ENCODE results near the gene BRMS1.
"Not testable (repeated sequence)": the region's sequence is repeated elsewhere in the genome, so short reads cannot be mapped to it uniquely, and the experiment has no call there.

The BRMS1 gene

GRCh38 chr11:66326261-66327111, 18.4 kb downstream of the BRMS1 start:
- no peak for DNase-seq (ENCODE audit: low read depth in 1 of 2, low spot score in 1 of 2)

GRCh38 chr11:66325263-66325671, 19.6 kb downstream of the BRMS1 start:
- no peak for DNase-seq (ENCODE audit: low read depth in 1 of 2, low spot score in 1 of 2)

DNA sequence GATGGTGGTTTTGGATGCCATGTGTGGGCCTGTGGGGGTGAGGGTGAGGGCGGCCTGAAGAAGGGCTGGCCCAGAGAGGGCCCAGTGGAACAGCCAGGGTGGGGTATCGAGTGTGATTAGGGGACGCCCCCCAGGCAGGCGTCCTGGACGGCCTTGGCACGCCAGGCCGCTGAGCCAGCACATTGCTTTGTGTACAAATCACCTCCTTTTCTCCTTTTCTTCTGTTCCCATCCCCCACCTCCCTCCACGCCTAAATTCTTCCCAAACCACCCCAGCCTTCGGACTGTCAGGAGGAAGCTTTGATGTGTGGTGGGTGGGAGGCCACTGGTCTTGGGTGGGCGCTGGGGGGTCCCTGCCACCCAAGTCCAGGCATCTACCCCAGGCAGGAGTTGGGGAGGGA, 20.2 kb downstream of the BRMS1 start:
- DNase-seq (ENCODE audit: low read depth in 1 of 2, low spot score in 1 of 2): no peak

DNA sequence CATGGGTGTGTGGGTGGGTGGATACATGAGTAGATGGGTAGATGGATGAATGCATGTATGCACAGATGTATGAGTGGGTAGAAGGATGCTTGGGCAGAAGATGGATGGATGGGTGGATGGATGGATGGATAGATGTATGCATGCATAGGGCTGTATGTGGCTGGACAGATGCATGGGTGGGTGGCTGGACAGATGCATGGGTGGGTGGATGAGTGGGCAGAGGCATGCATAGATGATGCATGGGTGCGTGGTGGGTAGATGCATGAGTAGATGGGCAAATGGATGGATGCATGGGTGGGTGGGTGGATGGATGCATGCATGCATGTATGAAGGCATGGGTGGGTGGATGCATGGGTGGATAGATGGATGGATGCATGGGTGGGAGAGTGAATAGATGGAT, 21.2 kb downstream of the BRMS1 start:
- DNase-seq (ENCODE audit: low read depth in 1 of 2, low spot score in 1 of 2): no peak

DNA sequence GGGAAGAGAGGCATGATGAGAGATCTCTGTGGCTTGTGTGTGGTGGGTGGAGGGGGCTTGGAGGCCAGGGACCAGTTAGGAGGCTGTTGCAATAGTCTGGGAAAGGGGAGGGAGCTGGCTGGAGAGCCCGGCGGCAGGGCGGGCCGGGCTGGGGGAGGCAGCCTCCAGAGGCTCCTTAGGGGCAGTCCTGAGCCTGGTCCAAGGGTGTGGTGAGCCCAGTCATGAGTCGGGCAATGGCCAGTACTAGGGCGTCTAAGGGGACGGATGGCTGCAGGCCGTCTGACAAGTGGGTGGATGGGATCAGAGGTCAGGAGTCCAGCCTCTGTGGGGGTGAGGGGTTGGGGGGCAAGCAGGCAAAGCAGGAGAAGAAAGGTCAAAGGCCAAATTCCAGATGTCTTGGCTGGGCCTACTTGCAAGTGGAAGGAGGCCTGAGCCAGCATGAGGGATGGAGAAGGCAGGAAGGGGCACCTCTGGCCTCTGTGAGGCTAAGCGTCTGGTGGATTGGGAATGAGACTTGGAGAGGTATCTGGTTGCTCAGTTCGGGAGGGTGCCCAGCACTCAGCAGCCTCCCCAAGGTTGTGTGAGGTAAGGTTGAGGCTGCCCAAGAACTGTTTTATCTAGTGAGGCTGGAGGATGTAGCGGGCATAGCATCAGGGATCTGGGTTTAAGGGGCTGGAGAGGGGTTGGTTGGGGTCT, 22.0 kb downstream of the BRMS1 start:
- no peak for DNase-seq (ENCODE audit: low read depth in 1 of 2, low spot score in 1 of 2)

GRCh38 chr11:66321606-66322005, 23.3 kb downstream of the BRMS1 start:
- DNase-seq (ENCODE audit: low read depth in 1 of 2, low spot score in 1 of 2): no peak

DNA sequence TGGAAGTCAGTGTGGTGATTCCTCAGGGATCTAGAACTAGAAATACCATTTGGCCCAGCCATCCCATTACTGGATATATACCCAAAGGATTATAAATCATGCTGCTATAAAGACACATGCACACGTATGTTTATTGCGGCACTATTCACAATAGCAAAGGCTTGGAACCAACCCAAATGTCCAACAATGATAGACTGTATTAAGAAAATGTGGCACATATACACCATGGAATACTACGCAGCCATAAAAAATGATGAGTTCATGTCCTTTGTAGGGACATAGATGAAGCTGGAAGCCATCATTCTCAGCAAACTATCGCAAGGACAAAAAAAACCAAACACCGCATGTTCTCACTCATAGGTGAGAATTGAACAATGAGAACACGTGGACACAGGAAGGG, 24.2 kb downstream of the BRMS1 start:
- not testable (repeated sequence) for DNase-seq (ENCODE audit: low read depth in 1 of 2, low spot score in 1 of 2)

- DNase-seq (ENCODE audit: low read depth in 1 of 2, low spot score in 1 of 2): not testable (repeated sequence)
Measured at GRCh38 chr11:66320289-66320688, 24.6 kb downstream of the BRMS1 start.

DNA sequence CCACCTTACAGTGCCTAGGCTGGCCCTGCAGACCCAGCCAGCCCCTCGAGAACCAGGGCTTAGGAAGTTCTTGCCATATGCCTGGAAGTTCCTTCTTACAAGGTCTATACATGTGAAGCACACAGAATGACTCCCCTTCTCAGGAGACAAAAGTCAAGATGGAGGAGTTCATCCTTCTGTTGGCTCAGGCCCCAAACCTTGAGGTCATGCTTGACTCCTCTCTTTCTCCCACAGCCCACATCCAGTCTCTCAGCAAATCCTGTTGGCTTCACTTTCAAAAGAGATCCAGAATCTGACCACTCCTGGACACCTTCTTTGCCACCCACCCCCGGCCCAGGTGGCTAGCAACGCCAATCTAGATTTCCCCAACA, 26.3 kb downstream of the BRMS1 start:
- DNase-seq (ENCODE audit: low read depth in 1 of 2, low spot score in 1 of 2): no peak

DNA sequence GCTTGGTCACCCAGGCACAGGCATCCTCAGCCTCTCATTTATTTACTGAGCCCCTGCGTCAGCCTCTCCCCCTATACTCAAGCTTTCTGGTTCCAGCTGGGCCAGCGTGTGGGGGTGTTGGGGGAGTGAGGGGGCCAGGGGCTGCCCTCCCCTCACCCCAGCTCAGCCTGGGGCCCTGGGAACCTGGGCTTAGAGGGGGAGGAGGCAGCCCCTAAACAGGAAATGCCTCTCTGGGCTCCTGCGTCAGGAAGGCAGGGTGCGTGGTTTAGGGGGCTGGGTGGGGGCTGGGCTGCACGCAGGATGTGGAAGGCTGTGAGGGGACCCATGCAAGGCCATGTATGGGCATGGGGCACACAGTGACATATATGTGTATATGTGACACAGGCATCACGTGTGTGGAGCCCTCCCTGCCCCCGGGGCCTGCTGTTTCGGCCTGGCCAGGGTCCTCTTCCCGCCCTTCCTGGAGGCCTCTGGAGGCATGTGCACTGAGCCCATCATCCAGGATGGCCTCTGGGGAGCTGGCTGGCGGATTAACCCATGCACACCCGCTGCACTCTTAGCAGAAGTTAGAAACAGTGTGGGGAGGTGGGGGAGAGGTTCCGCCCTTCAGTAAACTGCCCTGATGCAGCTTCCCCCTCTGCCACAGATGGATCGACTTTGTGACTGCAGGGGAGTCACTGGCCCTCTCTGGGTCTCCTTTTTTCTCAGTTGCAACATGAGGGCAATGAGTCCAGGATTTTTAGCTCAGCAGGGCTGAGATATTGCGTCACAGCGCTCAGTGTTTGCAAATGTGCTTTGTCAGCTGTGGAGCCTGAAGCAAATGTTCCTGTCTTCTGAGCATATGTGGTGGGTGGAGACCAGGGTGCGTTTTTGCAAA, 26.9 kb downstream of the BRMS1 start:
- no peak for DNase-seq (ENCODE audit: low read depth in 1 of 2, low spot score in 1 of 2)

GRCh38 chr11:66317322-66317722, 27.6 kb downstream of the BRMS1 start:
- no peak for DNase-seq (ENCODE audit: low read depth in 1 of 2, low spot score in 1 of 2)

GRCh38 chr11:66316849-66317251, 28.1 kb downstream of the BRMS1 start, which contains the start of gene CD248:
Gene CD248 (minus strand): TSS chr11:66317044. CDS start chr11:66317027, 17 bp downstream.
- no peak for DNase-seq (ENCODE audit: low read depth in 1 of 2, low spot score in 1 of 2)

- no peak for DNase-seq (ENCODE audit: low read depth in 1 of 2, low spot score in 1 of 2)
Measured at GRCh38 chr11:66315921-66316811, 28.7 kb downstream of the BRMS1 start.

GRCh38 chr11:66315498-66315885, 29.4 kb downstream of the BRMS1 start:
- no peak for DNase-seq (ENCODE audit: low read depth in 1 of 2, low spot score in 1 of 2)

GRCh38 chr11:66314561-66315497, 30.1 kb downstream of the BRMS1 start:
- DNase-seq (ENCODE audit: low read depth in 1 of 2, low spot score in 1 of 2): no peak

- no peak for DNase-seq (ENCODE audit: low read depth in 1 of 2, low spot score in 1 of 2)
Measured at GRCh38 chr11:66314186-66314501, 30.8 kb downstream of the BRMS1 start.

GRCh38 chr11:66313321-66314185, 31.4 kb downstream of the BRMS1 start:
- no peak for DNase-seq (ENCODE audit: low read depth in 1 of 2, low spot score in 1 of 2)

DNA sequence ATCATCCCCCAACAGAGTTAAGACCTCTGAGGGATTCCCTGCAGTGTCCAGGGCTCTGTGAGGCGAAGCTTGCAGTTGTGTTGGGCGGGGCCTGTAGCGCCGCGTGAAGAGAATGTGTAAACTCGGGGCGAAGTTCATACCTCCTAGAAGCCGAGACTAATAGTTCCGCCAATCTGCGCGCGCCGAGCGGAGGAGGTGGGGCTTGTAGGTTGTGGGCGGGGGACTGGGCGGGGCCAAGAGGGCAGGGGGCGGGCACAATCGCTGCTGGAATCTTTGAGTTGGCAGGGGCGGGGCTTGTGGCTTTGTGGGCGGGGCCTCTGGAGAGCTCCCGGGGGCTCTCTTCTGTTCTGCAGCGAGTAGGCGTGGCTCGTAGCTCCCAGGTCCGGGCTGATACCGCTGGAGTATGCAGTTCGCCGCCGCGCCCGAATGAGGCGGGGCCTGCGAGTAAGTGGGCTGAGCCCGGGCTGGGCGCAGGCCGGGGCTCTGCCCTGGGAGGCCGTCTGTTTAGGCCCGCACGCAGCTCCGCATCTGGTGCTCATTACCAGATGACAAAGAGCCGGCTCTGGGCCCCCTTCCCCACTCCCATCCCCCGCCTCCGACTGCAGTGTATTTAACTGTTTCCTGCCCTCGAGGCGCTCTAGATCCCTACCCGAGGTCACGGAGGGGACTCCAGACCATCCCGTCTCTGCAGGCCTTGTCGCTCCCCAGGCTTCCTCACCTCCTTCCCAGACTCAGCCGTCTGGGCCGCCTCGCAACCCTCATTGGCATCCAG, 32.2 kb downstream of the BRMS1 start:
- DNase-seq (ENCODE audit: low read depth in 1 of 2, low spot score in 1 of 2): peak; percentile 96 to 97
